CD1c-positive myeloid dendritic cell (primary cell): ENCODE data around the gene ADPRHL1.

Source experiments
- DNase-seq: peaks from one replicate; pipeline ENCODE4 v3.0.0-alpha.2; 2016; ENCODE audit errors: extremely low spot score

ADPRHL1 gene

GRCh38 chr13:113452942-113453901 is at the start of gene ADPRHL1:
ADPRHL1 (minus strand) TSS chr13:113453488; CDS start chr13:113453437, 51 bp downstream.
- no peak for DNase-seq

- DNase-seq = no peak
Measured at GRCh38 chr13:113502686-113503085, 49.4 kb upstream of the ADPRHL1 start.

GRCh38 chr13:113500530-113501265 is 47.4 kb upstream of the ADPRHL1 start:
- DNase-seq = no peak

- DNase-seq = no peak
Measured at GRCh38 chr13:113499936-113500335, 46.6 kb upstream of the ADPRHL1 start.

GRCh38 chr13:113498905-113499304 is 45.6 kb upstream of the ADPRHL1 start:
- DNase-seq = no peak

GRCh38 chr13:113497217-113497616 is 43.9 kb upstream of the ADPRHL1 start:
- DNase-seq = no peak

GRCh38 chr13:113495494-113496210 is 42.4 kb upstream of the ADPRHL1 start:
- DNase-seq = no peak

GRCh38 chr13:113493315-113493951 is 40.1 kb upstream of the ADPRHL1 start:
- DNase-seq = peak; percentile 74

GRCh38 chr13:113491982-113492381 is 38.7 kb upstream of the ADPRHL1 start:
- no peak for DNase-seq

- peak; percentile 47 for DNase-seq
Measured at GRCh38 chr13:113491418-113491883, 38.2 kb upstream of the ADPRHL1 start.

- peak; percentile 90 for DNase-seq
Measured at GRCh38 chr13:113490496-113491417, 37.5 kb upstream of the ADPRHL1 start, which contains the start of gene DCUN1D2. DCUN1D2 (minus strand) TSS chr13:113490711; CDS start chr13:113490669, 42 bp downstream.

GRCh38 chr13:113489549-113490495 is 36.5 kb upstream of the ADPRHL1 start:
- peak; percentile 36 for DNase-seq

GRCh38 chr13:113489171-113489548 is 35.9 kb upstream of the ADPRHL1 start:
- no peak for DNase-seq

GRCh38 chr13:113488283-113488682 is 35.0 kb upstream of the ADPRHL1 start:
- peak; percentile 16 for DNase-seq

GRCh38 chr13:113486698-113487097 is 33.4 kb upstream of the ADPRHL1 start:
- no peak for DNase-seq

- DNase-seq = no peak
Measured at GRCh38 chr13:113485545-113485944, 32.3 kb upstream of the ADPRHL1 start.

GRCh38 chr13:113483504-113484293 is 30.4 kb upstream of the ADPRHL1 start:
- DNase-seq = no peak

- no peak for DNase-seq
Measured at GRCh38 chr13:113483081-113483480, 29.8 kb upstream of the ADPRHL1 start.
